ENCODE results near the gene UTS2R.

UTS2R gene

GRCh38 chr17:82389379-82389778, 17.8 kb downstream of the UTS2R start:
- DNase-seq (ENCODE audit: low spot score), result no peak

GRCh38 chr17:82390015-82390859, 18.7 kb downstream of the UTS2R start:
- DNase-seq (ENCODE audit: low spot score), result no peak

- no peak for DNase-seq (ENCODE audit: low spot score)
Measured at GRCh38 chr17:82390860-82391435, 19.4 kb downstream of the UTS2R start.

- no peak for DNase-seq (ENCODE audit: low spot score)
Measured at GRCh38 chr17:82391496-82392066, 20.0 kb downstream of the UTS2R start.

GRCh38 chr17:82392209-82392920, 20.8 kb downstream of the UTS2R start:
- DNase-seq (ENCODE audit: low spot score), result no peak

GRCh38 chr17:82392941-82393340, 21.4 kb downstream of the UTS2R start:
- no peak for DNase-seq (ENCODE audit: low spot score)

- DNase-seq (ENCODE audit: low spot score), result no peak
Measured at GRCh38 chr17:82394278-82394677, 22.7 kb downstream of the UTS2R start.

GRCh38 chr17:82396601-82397435, 25.3 kb downstream of the UTS2R start:
- no peak for DNase-seq (ENCODE audit: low spot score)

GRCh38 chr17:82397449-82398335, 26.1 kb downstream of the UTS2R start:
- no peak for DNase-seq (ENCODE audit: low spot score)

- no peak for DNase-seq (ENCODE audit: low spot score)
Measured at GRCh38 chr17:82399041-82399441, 27.5 kb downstream of the UTS2R start.

- no peak for DNase-seq (ENCODE audit: low spot score)
Measured at GRCh38 chr17:82399601-82400101, 28.1 kb downstream of the UTS2R start.

GRCh38 chr17:82400206-82400605, 28.6 kb downstream of the UTS2R start:
- no peak for DNase-seq (ENCODE audit: low spot score)

GRCh38 chr17:82400830-82401229, 29.3 kb downstream of the UTS2R start:
- DNase-seq (ENCODE audit: low spot score), result no peak

- no peak for DNase-seq (ENCODE audit: low spot score)
Measured at GRCh38 chr17:82402865-82403264, 31.3 kb downstream of the UTS2R start.

- no peak for DNase-seq (ENCODE audit: low spot score)
Measured at GRCh38 chr17:82403662-82404660, 32.4 kb downstream of the UTS2R start.

- DNase-seq (ENCODE audit: low spot score), result no peak
Measured at GRCh38 chr17:82405051-82405450, 33.5 kb downstream of the UTS2R start.

GRCh38 chr17:82406131-82406671, 34.6 kb downstream of the UTS2R start:
- no peak for DNase-seq (ENCODE audit: low spot score)

GRCh38 chr17:82407255-82407654, 35.7 kb downstream of the UTS2R start:
- DNase-seq (ENCODE audit: low spot score), result no peak
